GM06990 (cell line): Measurements from ENCODE around the gene SHANK2.

Experiments used
- DNase-seq: peaks from one replicate; pipeline ENCODE4 v3.0.0-alpha.2; 2011; ENCODE audit not compliant: insufficient read length; ENCODE audit errors: extremely low read depth
- H3K27me3 ChIP-seq: replicated peaks from 2 replicates; pipeline ENCODE4 v1.6.0; 2011; ENCODE audit warnings: low read length; ENCODE audit not compliant: control insufficient read depth, insufficient read depth
- H3K36me3 ChIP-seq: 2 replicates; pipeline ENCODE4 v1.5.1; 2011; ENCODE audit warnings: low read length; ENCODE audit not compliant: control insufficient read depth, insufficient read depth
- H3K4me3 ChIP-seq: replicated peaks from 2 replicates; pipeline ENCODE4 v1.5.1; 2011; ENCODE audit warnings: low read depth, mild to moderate bottlenecking, control low read depth, low read length
- TF ChIP-seq, protein P1 (sequence below): IDR thresholded peaks from 2 replicates; pipeline ENCODE4 v1.5.1; 2011; ENCODE audit warnings: low read length, control low read depth, mild to moderate bottlenecking, inconsistent platforms; ENCODE audit not compliant: insufficient read depth, poor library complexity, severe bottlenecking

SHANK2 gene

DNA sequence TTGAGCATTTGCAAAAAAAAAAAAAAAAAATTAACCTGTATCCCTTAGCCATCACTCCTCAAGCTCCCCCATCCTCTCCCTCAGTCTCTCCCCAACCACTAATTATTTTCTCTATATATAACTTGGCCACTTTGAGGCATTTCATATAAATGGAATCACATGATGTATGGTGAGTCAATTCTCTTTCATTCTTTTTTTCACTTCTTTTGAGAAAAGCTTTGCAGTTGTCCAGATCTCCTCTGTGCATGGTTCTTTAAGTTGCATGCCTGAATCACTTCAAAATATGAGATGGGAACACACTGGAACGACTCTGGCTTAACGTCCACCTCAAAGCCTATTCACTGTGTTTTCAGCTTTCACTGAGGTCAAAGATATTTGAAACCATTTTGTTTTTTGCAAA is 40.7 kb downstream of the SHANK2 start:
- Histone ChIP-seq H3K36me3 (no peaks in the 10 kb centered on the region), H3K4me3 (no peak overlapping the region), H3K27me3 (no peaks in the 10 kb centered on the region; the same call in 1 of the 2 replicates)
- no peak for DNase-seq
- TF ChIP-seq, protein P1, sequence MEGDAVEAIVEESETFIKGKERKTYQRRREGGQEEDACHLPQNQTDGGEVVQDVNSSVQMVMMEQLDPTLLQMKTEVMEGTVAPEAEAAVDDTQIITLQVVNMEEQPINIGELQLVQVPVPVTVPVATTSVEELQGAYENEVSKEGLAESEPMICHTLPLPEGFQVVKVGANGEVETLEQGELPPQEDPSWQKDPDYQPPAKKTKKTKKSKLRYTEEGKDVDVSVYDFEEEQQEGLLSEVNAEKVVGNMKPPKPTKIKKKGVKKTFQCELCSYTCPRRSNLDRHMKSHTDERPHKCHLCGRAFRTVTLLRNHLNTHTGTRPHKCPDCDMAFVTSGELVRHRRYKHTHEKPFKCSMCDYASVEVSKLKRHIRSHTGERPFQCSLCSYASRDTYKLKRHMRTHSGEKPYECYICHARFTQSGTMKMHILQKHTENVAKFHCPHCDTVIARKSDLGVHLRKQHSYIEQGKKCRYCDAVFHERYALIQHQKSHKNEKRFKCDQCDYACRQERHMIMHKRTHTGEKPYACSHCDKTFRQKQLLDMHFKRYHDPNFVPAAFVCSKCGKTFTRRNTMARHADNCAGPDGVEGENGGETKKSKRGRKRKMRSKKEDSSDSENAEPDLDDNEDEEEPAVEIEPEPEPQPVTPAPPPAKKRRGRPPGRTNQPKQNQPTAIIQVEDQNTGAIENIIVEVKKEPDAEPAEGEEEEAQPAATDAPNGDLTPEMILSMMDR: no peak

DNA sequence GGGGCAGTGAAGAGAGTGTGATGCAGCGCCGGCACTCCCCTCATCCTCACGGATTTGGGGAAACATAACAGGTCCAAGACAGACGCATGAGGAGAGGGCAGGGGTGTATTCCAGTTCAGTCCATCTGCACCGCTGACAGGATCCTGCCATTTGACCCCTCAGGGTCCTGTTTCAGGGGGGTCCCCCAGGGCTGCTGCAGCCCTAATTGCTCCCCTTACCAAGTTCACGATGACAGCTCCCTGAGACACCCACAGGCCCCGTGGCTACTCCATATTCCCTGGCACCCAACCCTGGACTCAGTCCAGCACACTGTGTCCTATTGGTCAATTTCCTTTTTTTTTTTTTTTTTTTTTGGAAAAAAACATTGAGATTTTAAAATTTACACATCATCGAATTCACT is 41.5 kb downstream of the SHANK2 start:
- TF ChIP-seq, protein P1: no peak
- Histone ChIP-seq H3K36me3 (no peaks in the 10 kb centered on the region), H3K4me3 (no peak overlapping the region), H3K27me3 (no peaks in the 10 kb centered on the region; the same call in 1 of the 2 replicates)
- no peak for DNase-seq

DNA sequence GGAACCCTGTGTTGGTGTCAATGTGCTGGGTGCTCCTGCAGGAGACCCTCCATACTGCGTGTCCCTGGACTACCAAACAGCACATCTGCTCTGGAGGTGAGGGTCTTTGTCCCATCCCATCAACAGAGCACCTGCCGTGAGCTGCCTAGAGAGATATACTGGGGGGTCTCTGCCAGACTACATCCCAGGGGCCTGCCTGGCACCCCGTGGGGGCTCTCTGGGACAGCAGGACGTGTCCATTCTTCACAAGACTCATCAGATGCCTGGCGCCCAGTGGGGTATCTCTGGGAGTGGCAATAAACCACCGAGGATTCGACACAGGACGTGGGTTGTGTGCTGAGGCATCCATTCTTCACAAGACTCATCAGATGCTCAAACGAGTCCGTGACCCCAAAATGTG is 42.7 kb downstream of the SHANK2 start:
- DNase-seq: no peak
- Histone ChIP-seq H3K27me3 (no peaks in the 10 kb centered on the region; the same call in 1 of the 2 replicates), H3K36me3 (no peaks in the 10 kb centered on the region), H3K4me3 (no peak overlapping the region)
- TF ChIP-seq, protein P1: no peak

DNA sequence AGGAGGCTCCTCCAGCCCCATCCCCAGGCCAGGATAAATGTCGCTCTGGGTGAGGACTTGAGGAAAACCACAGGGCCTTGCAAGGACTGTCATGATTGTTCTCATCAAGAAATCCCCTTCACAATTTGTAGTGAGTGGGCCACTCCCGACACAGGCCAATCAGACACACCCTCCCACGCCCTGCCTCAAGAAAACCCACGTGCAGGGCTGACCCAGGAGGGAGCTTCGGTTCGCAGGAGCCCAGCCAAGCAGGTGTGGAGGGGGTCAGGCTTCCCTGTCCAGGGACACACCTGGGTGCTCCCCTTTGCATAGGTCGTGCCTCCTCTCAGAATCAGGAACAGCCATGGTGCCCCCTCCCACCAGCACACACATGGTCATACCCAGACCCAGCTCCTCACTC is 43.2 kb downstream of the SHANK2 start:
- H3K27me3 ChIP-seq: no peaks in the 10 kb centered on the region; the same call in 1 of the 2 replicates
- no peak for DNase-seq
- H3K4me3 ChIP-seq: no peak overlapping the region
- no peaks in the 10 kb centered on the region for H3K36me3 ChIP-seq
- TF ChIP-seq, protein P1: no peak

DNA sequence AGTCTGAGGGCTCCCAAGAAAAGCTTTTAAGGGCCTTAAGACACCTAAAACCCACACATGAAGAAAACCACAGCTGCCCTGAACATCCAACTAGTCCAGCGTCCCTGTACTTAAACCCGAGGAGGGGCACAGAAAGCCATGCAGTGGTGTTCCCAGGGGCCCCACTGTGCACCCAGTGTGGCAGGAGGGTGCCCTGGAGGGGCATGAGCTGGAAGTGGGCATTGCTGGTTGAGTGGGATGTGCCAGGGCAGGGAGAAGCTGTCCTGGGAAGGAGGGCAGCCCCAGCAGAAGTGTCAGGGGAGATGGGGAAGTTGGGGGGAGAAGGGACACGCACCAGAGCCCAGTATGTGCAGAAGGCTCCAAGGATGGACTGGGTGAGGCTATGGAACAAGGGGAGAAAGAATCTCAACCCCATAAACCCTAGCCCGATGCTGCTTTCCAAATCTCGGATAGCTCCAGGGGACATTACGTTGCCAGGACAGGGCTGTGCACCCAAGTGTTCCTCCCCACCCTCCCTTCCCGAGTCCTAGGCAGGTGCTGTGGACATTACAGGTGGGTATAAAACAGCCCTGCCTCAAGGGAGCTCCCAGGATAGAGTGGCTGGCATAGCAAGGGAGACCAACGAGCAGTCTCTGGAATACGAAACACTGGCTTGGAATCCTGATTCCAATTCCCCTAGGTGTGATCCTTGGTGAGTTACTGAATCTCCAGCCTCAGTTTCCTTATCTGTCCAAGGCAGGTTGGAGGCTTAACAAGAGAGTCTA is 44.2 kb downstream of the SHANK2 start:
- H3K4me3 ChIP-seq: no peak overlapping the region
- TF ChIP-seq, protein P1: no peak

More for the DNA sequence above, 44.2 kb downstream of the SHANK2 start:
- no peaks in the 10 kb centered on the region; the same call in 1 of the 2 replicates for H3K27me3 ChIP-seq
- no peak for DNase-seq
- H3K36me3 ChIP-seq: no peaks in the 10 kb centered on the region
